PC-9 (cell line): ENCODE measurements around the gene NFIA.

Source experiments
- EZH2 ChIP-seq: fragments of 200-600 bp; sonication (generic); IDR thresholded peaks from 2 replicates; pipeline ENCODE4 v1.8.0; 2017; ENCODE audit warnings: antibody characterized with exemption, low read depth
- TF ChIP-seq, protein P1 (sequence below): fragments of 200-600 bp; sonication (generic); conservative IDR thresholded peaks from 2 replicates; pipeline ENCODE4 v1.6.1; 2017; ENCODE audit warnings: mixed run types, antibody characterized with exemption, mild to moderate bottlenecking, moderate library complexity

DNA sequence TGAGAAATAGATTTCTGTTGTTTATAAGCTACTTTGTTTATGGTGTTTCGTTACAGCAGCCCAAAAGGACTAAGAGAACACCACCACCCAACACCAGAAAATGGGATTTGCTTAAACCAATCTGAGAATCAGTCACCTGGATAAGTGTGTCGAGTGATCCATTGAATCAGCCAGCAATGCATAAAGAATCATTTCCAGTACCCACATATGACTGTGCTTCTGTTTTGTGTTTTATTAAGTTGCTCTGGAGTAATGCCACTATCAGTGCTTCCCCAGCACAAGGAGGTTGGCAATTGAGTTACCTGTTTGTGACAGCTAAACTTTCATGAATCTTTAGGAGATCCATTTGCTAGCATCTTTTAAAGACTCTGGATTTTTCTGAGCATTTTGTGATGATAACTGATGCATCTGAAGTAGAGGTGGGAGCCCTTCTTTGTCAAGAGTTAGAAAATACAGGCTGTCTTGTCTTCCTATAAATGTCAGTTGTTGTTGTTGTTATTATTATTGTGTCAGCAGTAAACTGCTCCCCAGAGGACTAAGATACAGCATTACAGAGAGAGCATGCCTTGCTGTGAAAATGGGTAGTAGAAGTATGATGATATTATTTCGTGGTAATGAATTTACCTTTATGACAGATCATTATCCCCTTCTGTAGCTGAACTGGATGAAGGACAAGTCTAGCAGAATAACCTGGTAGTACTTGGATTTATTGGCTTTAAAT, 225.2 kb downstream of the NFIA start:
- TF ChIP-seq EZH2: no peak
- TF ChIP-seq, protein P1, sequence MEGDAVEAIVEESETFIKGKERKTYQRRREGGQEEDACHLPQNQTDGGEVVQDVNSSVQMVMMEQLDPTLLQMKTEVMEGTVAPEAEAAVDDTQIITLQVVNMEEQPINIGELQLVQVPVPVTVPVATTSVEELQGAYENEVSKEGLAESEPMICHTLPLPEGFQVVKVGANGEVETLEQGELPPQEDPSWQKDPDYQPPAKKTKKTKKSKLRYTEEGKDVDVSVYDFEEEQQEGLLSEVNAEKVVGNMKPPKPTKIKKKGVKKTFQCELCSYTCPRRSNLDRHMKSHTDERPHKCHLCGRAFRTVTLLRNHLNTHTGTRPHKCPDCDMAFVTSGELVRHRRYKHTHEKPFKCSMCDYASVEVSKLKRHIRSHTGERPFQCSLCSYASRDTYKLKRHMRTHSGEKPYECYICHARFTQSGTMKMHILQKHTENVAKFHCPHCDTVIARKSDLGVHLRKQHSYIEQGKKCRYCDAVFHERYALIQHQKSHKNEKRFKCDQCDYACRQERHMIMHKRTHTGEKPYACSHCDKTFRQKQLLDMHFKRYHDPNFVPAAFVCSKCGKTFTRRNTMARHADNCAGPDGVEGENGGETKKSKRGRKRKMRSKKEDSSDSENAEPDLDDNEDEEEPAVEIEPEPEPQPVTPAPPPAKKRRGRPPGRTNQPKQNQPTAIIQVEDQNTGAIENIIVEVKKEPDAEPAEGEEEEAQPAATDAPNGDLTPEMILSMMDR: no peak
